ENCODE measurements around the gene CPNE6.
A peak's percentile ranks its signal among the peaks of the same experiment; 100 is the strongest.

Gene CPNE6

GRCh38 chr14:24079491-24080141, 8.3 kb downstream of the CPNE6 start:
- TF ChIP-seq ZFP3 (CRISPR knock-in tag; IDR thresholded peaks at IDR 0.05) = no peak
- no peak for TF ChIP-seq ISL1 (CRISPR knock-in tag; IDR thresholded peaks at IDR 0.05)
- TF ChIP-seq ZNF70 (CRISPR knock-in tag; IDR thresholded peaks at IDR 0.05) = no peak
- no peak for TF ChIP-seq RARB (CRISPR knock-in tag; IDR thresholded peaks at IDR 0.05)
- no peak for TF ChIP-seq ARNTL (CRISPR knock-in tag; IDR thresholded peaks at IDR 0.05; ENCODE audit: borderline replicate concordance, low read depth)
- TF ChIP-seq CSDC2 (CRISPR knock-in tag; IDR thresholded peaks at IDR 0.05) = no peak
- TF ChIP-seq PATZ1 (CRISPR knock-in tag; IDR thresholded peaks at IDR 0.05; ENCODE audit: borderline replicate concordance) = no peak
- no peak for TF ChIP-seq TOX (CRISPR knock-in tag; IDR thresholded peaks at IDR 0.05; ENCODE audit: borderline replicate concordance)
- no peak for TF ChIP-seq TSHZ2 (CRISPR knock-in tag; IDR thresholded peaks at IDR 0.05)
- TF ChIP-seq ZNF8 (CRISPR knock-in tag; IDR thresholded peaks at IDR 0.05) = no peak
- TF ChIP-seq CREB5 (CRISPR knock-in tag; IDR thresholded peaks at IDR 0.05; ENCODE audit: low read depth) = no peak
- no peak for TF ChIP-seq TCF4 (CRISPR knock-in tag; IDR thresholded peaks at IDR 0.05; ENCODE audit: borderline replicate concordance)
- TF ChIP-seq CSRNP3 (CRISPR knock-in tag; IDR thresholded peaks at IDR 0.05) = no peak
- no peak for TF ChIP-seq PPARA (CRISPR knock-in tag; IDR thresholded peaks at IDR 0.05; ENCODE audit: borderline replicate concordance)
- no peak for TF ChIP-seq OSR1 (CRISPR knock-in tag; IDR thresholded peaks at IDR 0.05)
- no peak for TF ChIP-seq ZC3H10 (CRISPR knock-in tag; IDR thresholded peaks at IDR 0.05)
- no peak for TF ChIP-seq SNAI2 (CRISPR knock-in tag; IDR thresholded peaks at IDR 0.05)
- TF ChIP-seq ZNF565 (CRISPR knock-in tag; conservative IDR thresholded peaks at IDR 0.05; ENCODE audit: low read depth) = no peak
- no peak; the same call in 2 of the 3 replicates for ATAC-seq

- no peak for ATAC-seq
- no peak for TF ChIP-seq ZFP3 (CRISPR knock-in tag; IDR thresholded peaks at IDR 0.05)
Measured at GRCh38 chr14:24080142-24080530, 8.8 kb downstream of the CPNE6 start.

GRCh38 chr14:24080888-24081738, 9.8 kb downstream of the CPNE6 start:
- ATAC-seq = peak; percentile 85
- no peak for TF ChIP-seq ZNF8 (CRISPR knock-in tag; IDR thresholded peaks at IDR 0.05)
- no peak for TF ChIP-seq ZC3H10 (CRISPR knock-in tag; IDR thresholded peaks at IDR 0.05)
- TF ChIP-seq ZFP30 (CRISPR knock-in tag; IDR thresholded peaks at IDR 0.05) = no peak
- no peak for TF ChIP-seq ESRRG (CRISPR knock-in tag; IDR thresholded peaks at IDR 0.05)
- TF ChIP-seq SNAI2 (CRISPR knock-in tag; IDR thresholded peaks at IDR 0.05) = no peak
- TF ChIP-seq ISL1 (CRISPR knock-in tag; IDR thresholded peaks at IDR 0.05) = no peak
- TF ChIP-seq CSDC2 (CRISPR knock-in tag; IDR thresholded peaks at IDR 0.05) = no peak
- TF ChIP-seq TSHZ2 (CRISPR knock-in tag; IDR thresholded peaks at IDR 0.05) = no peak
- no peak for TF ChIP-seq CREB5 (CRISPR knock-in tag; IDR thresholded peaks at IDR 0.05; ENCODE audit: low read depth)
- TF ChIP-seq CSRNP3 (CRISPR knock-in tag; IDR thresholded peaks at IDR 0.05) = no peak
- TF ChIP-seq PPARA (CRISPR knock-in tag; IDR thresholded peaks at IDR 0.05; ENCODE audit: borderline replicate concordance) = no peak

Measured in SK-N-SH treated with all-trans-retinoic acid at 6 μM for 48 hours (cell line).